B cell (primary cell): ENCODE measurements around the gene DNAJC7. TPM values are rescaled to one million over a fixed set of nuclear protein-coding genes. Genes with fewer than 3 reads are reported as not detected.
A peak's percentile ranks its signal among the peaks of the same experiment; 100 is the strongest.

Experiments
- ATAC-seq: fragments of 200-7000 bp; cut with Tn5 transposase; one replicate; pipeline ENCODE4 v1.10.0; 2021; ENCODE audit warnings: low read depth, mild to moderate bottlenecking, moderate number of reproducible peaks, moderate library complexity
- CTCF ChIA-PET: fragments of 350-600 bp; sonication (Branson Sonifier 250); formaldehyde crosslinking; loops from one replicate; lab custom pipeline; 2021; ENCODE audit warnings: antibody characterized with exemption, inconsistent platforms; lab: Charles Lee
- POLR2A ChIA-PET: fragments of 350-600 bp; sonication (Branson Sonifier 250); formaldehyde crosslinking; loops from one replicate; lab custom pipeline; 2021; ENCODE audit warnings: antibody characterized with exemption; lab: Charles Lee
- DNase-seq: peaks from one replicate; pipeline ENCODE4 v3.0.0; 2013
- H2AFZ ChIP-seq: 2 replicates; pipeline ENCODE4 v1.6.1; 2012; ENCODE audit warnings: mild to moderate bottlenecking, low read depth, low read length; ENCODE audit not compliant: insufficient read depth, poor library complexity, severe bottlenecking
- H3K27ac ChIP-seq, 2 donors: 1 replicate in 1 of 2; 2 replicates in 1 of 2; pipeline ENCODE4 v1.5.1; 2012 to 2013; ENCODE audit warnings: low read length in 2 of 2, mild to moderate bottlenecking in 2 of 2, moderate library complexity in 1 of 2
- H3K27me3 ChIP-seq, 4 experiments: fragments of 200-600 bp in 1 of 4; sonication (generic) in 1 of 4; replicated peaks in 1 of 4; 1 replicate in 2 of 4; 2 replicates in 2 of 4; pipeline versions ENCODE4 v1.6.1 to v1.7.0; 2013 to 2016; ENCODE audit warnings: low read length in 3 of 4, mild to moderate bottlenecking in 2 of 4, mixed read lengths in 1 of 4, moderate library complexity in 1 of 4; ENCODE audit not compliant: insufficient read depth in 4 of 4, control insufficient read depth in 3 of 4; ENCODE audit errors: control extremely low read depth in 1 of 4
- H3K36me3 ChIP-seq, 2 experiments: replicated peaks in 1 of 2; 1 replicate in 1 of 2; 2 replicates in 1 of 2; pipeline versions ENCODE4 v1.6.1 to v1.7.1; 2013; ENCODE audit warnings: low read length in 1 of 2; ENCODE audit not compliant: insufficient read depth in 2 of 2, control insufficient read depth in 1 of 2; ENCODE audit errors: control extremely low read depth in 1 of 2, extremely low read depth in 1 of 2
- H3K4me1 ChIP-seq, 2 donors: fragments of 200-600 bp in 1 of 2; sonication (generic) in 1 of 2; 1 replicate in 1 of 2; 2 replicates in 1 of 2; pipeline versions ENCODE4 v1.5.1 to v1.6.1; 2013 to 2017; ENCODE audit warnings: low read length in 2 of 2; ENCODE audit not compliant: control insufficient read depth in 2 of 2, insufficient read depth in 2 of 2
- H3K4me2 ChIP-seq: replicated peaks from 2 replicates; pipeline ENCODE3; 2012; ENCODE audit warnings: mild to moderate bottlenecking, low read depth, low read length; ENCODE audit not compliant: poor library complexity, severe bottlenecking
- H3K4me3 ChIP-seq, 5 experiments: fragments of 200-600 bp in 1 of 5; sonication (generic) in 1 of 5; 1 replicate in 3 of 5; 2 replicates in 2 of 5; pipeline versions ENCODE4 v1.5.1 to v1.7.0; 2011 to 2016; ENCODE audit warnings: low read length in 4 of 5, mild to moderate bottlenecking in 4 of 5, low read depth in 2 of 5, control low read depth in 1 of 5, moderate library complexity in 1 of 5; ENCODE audit not compliant: insufficient read depth in 1 of 5; ENCODE audit errors: control extremely low read depth in 1 of 5, extremely low read depth in 1 of 5
- H3K79me2 ChIP-seq: fragments of 200-600 bp; sonication (generic); one replicate; pipeline ENCODE4 v1.6.0; 2016; ENCODE audit warnings: low read length; ENCODE audit not compliant: control insufficient read depth, insufficient read depth
- H3K9ac ChIP-seq: fragments of 200-600 bp; sonication (generic); 2 replicates; pipeline ENCODE4 v1.6.1; 2017; ENCODE audit warnings: mild to moderate bottlenecking, low read length, moderate library complexity
- H3K9me3 ChIP-seq, 3 donors: one replicate each; pipeline versions ENCODE4 v1.6.1 to v1.7.1; 2013; ENCODE audit warnings: low read length in 2 of 3; ENCODE audit not compliant: control insufficient read depth in 2 of 3, insufficient read depth in 1 of 3; ENCODE audit errors: control extremely low read depth in 1 of 3
- H4K20me1 ChIP-seq: 2 replicates; pipeline ENCODE4 v1.6.0; 2012; ENCODE audit warnings: mild to moderate bottlenecking, low read length; ENCODE audit not compliant: insufficient read depth, control insufficient read depth, poor library complexity, severe bottlenecking
- H3K27ac Mint-ChIP-seq: one replicate; pipeline ENCODE4 v1.8.0; 2021; ENCODE audit warnings: mixed read lengths
- H3K27me3 Mint-ChIP-seq: one replicate; pipeline ENCODE4 v1.8.0; 2021; ENCODE audit warnings: mixed read lengths
- H3K4me1 Mint-ChIP-seq: one replicate; pipeline ENCODE4 v1.8.0; 2021; ENCODE audit warnings: mixed read lengths
- H3K4me3 Mint-ChIP-seq: one replicate; pipeline ENCODE4 v1.8.0; 2021; ENCODE audit warnings: mixed read lengths
- H3K9me3 Mint-ChIP-seq: one replicate; pipeline ENCODE4 v1.8.0; 2022; ENCODE audit warnings: mixed read lengths; ENCODE audit not compliant: insufficient read depth
- EZH2 ChIP-seq: IDR thresholded peaks from 2 replicates; pipeline ENCODE4 v1.6.1; 2012; ENCODE audit warnings: borderline replicate concordance, low read depth, mild to moderate bottlenecking, moderate library complexity, low read length; ENCODE audit not compliant: insufficient read depth, poor library complexity, severe bottlenecking
- WGBS: methylation state at CpG from one replicate; pipeline ENCODE4 v1.1.5; 2013; ENCODE audit warnings: missing lambda C conversion rate; ENCODE audit not compliant: insufficient coverage; 5-methylcytosine and 5-hydroxymethylcytosine counted together
- intact Hi-C: fragments of 100-400 bp; cut with micrococcal nuclease; formaldehyde crosslinking; loops from one replicate; pipeline ENCODE4 v1.10.0; 2022
- polyA plus RNA-seq: library from polyadenylated mRNA; depleted of rRNA; stranded (reverse); fragments of >200 nt; gene quantifications from 2 replicates; pipeline ENCODE4 v1.2.3, GENCODE V29; 2012
- total RNA-seq, 2 donors: library from RNA; stranded (reverse); fragments of 120-200 nt in 1 of 2; gene quantifications; 1 replicate in 1 of 2; 2 replicates in 1 of 2; pipeline versions ENCODE4 v1.2.3 to v1.2.4, GENCODE V29; 2013 to 2022
- TF ChIP-seq, protein P1 (sequence below): fragments of 200-600 bp; IDR thresholded peaks from one replicate; pipeline ENCODE4 v1.8.0; 2022; ENCODE audit warnings: antibody characterized with exemption, mild to moderate bottlenecking

DNAJC7 gene
- total and polyA plus RNA-seq, 2 donors (not counting 1 experiment from before 2014, with no cell fraction given), result 22.0 to 152 TPM

DNA sequence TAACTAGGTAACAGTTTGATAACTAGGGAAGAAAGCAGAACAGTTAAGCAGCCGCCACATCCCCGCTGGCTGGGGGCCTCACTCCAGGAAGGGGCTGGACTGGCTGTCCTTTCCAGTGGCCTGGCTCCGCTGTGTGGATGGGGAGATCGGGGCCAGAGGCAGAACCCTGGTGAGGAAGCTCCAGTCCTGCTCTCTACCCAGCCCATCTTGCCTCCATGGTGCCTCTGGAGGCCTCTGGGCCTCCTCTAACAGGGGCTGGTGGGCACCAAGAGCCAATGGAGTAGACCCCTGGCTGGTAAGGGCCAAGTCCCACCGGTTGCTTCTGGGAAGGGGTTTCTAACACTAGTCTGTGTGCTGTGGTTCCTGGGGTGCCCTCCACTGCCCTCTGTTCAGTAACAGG lies 42.6 kb downstream of the DNAJC7 start:
- peaks cover 16% of the 10 kb centered on the region for H3K79me2 ChIP-seq
- no peaks in the 10 kb centered on the region for H3K27me3 Mint-ChIP-seq
- H3K9me3 Mint-ChIP-seq, result no peaks in the 10 kb centered on the region
- ChIA-PET POLR2A (no interaction called here), CTCF (interaction anchor here (0.6 to 3.2 kb wide), 5 partner anchors 11 to 264 kb away, joined by 3 to 17 read pairs (median 7); partner anchors contain the start of gene DNAJC7)
- intact Hi-C loops, result no loop called here
- H3K4me3 ChIP-seq, result no peak overlapping the region
- no peak overlapping the region for H3K27ac ChIP-seq
- DNase-seq (no peak), ATAC-seq (no peak)
- no peak overlapping the region for H3K4me3 Mint-ChIP-seq
- peaks cover 37% of the 10 kb centered on the region for H3K4me1 Mint-ChIP-seq
- TF ChIP-seq, protein P1, sequence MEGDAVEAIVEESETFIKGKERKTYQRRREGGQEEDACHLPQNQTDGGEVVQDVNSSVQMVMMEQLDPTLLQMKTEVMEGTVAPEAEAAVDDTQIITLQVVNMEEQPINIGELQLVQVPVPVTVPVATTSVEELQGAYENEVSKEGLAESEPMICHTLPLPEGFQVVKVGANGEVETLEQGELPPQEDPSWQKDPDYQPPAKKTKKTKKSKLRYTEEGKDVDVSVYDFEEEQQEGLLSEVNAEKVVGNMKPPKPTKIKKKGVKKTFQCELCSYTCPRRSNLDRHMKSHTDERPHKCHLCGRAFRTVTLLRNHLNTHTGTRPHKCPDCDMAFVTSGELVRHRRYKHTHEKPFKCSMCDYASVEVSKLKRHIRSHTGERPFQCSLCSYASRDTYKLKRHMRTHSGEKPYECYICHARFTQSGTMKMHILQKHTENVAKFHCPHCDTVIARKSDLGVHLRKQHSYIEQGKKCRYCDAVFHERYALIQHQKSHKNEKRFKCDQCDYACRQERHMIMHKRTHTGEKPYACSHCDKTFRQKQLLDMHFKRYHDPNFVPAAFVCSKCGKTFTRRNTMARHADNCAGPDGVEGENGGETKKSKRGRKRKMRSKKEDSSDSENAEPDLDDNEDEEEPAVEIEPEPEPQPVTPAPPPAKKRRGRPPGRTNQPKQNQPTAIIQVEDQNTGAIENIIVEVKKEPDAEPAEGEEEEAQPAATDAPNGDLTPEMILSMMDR, result no peak
- no peak for TF ChIP-seq EZH2
- H3K4me2 ChIP-seq, result no peak overlapping the region
- H3K9me3 ChIP-seq, result peaks cover 0 to 3% (median 0%) of the 10 kb centered on the region in 3 donors
- H3K9ac ChIP-seq, result no peak overlapping the region
- H3K27me3 ChIP-seq, result no peaks in the 10 kb centered on the region
- H4K20me1 ChIP-seq, result peaks cover 33% of the 10 kb centered on the region
- whole genome bisulfite sequencing, result 100% methylated on average over 4 of the region's 5 CpGs
- peaks cover 11 to 39% of the 10 kb centered on the region in 2 donors for H3K4me1 ChIP-seq
- H2AFZ ChIP-seq, result no peak overlapping the region
- H3K27ac Mint-ChIP-seq, result peak overlapping the region; percentile 37
- peaks cover 5 to 68% of the 10 kb centered on the region in 2 experiments for H3K36me3 ChIP-seq

GRCh38 chr17:41974031-41974430 lies 43.2 kb downstream of the DNAJC7 start:
- no peaks in the 10 kb centered on the region for H3K9me3 Mint-ChIP-seq
- CTCF ChIA-PET, result interaction anchor here (0.6 to 3.2 kb wide), 3 partner anchors 43 to 429 kb away, joined by 3 to 17 read pairs (median 5); partner anchors contain the start of gene DNAJC7

More at GRCh38 chr17:41974031-41974430, 43.2 kb downstream of the DNAJC7 start:
- DNase-seq (no peak), ATAC-seq (no peak)
- Histone ChIP-seq H3K27ac (no peak overlapping the region), H3K4me1 (peaks cover 11 to 39% of the 10 kb centered on the region in 2 donors), H4K20me1 (peaks cover 33% of the 10 kb centered on the region), H2AFZ (no peak overlapping the region), H3K4me2 (no peak overlapping the region), H3K4me3 (no peak overlapping the region), H3K79me2 (peaks cover 19% of the 10 kb centered on the region), H3K9me3 (peaks cover 0 to 3% (median 0%) of the 10 kb centered on the region in 3 donors), H3K27me3 (no peaks in the 10 kb centered on the region), H3K9ac (no peak overlapping the region), H3K36me3 (peaks cover 5 to 68% of the 10 kb centered on the region in 2 experiments)
- intact Hi-C loops, result no loop called here
- Mint-ChIP-seq H3K4me1 (peaks cover 39% of the 10 kb centered on the region), H3K27ac (no peak overlapping the region), H3K27me3 (no peaks in the 10 kb centered on the region), H3K4me3 (no peak overlapping the region)
- WGBS, result 83% methylated on average over 5 of the region's 6 CpGs
- POLR2A ChIA-PET, result no interaction called here
- TF ChIP-seq, protein P1, result no peak
- no peak for TF ChIP-seq EZH2
